ENCODE results near the gene NRGN.

NRGN gene

GRCh38 chr11:124739479-124740276 is at the start of gene NRGN:
Gene NRGN, plus strand, starts transcription at chr11:124739942. Its CDS starts 143 bp downstream, at chr11:124740085.
- DNase-seq, result peak; percentile 23

- DNase-seq, result no peak
These were observed 46.6 kb upstream of the NRGN start for GRCh38 chr11:124693142-124693541.

DNA sequence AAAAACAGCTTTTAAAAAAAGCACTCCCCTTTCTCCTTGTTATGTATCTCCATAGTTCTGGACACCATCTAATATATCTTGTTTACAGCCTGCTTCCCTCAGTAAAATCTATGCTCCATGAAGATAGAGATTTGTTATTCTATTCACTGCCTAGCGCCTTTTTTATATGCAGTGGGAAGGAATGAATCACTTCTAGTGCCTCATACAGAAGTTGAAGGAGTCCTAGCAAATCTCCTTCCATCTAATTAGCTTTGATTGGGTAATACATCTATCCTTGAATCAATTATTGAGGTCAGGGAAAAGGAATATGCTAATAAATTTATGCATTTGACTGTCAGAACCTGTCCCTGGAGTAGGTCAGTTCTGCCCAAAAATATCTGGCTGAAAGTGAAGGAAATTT is 40.2 kb upstream of the NRGN start:
- no peak for DNase-seq

DNA sequence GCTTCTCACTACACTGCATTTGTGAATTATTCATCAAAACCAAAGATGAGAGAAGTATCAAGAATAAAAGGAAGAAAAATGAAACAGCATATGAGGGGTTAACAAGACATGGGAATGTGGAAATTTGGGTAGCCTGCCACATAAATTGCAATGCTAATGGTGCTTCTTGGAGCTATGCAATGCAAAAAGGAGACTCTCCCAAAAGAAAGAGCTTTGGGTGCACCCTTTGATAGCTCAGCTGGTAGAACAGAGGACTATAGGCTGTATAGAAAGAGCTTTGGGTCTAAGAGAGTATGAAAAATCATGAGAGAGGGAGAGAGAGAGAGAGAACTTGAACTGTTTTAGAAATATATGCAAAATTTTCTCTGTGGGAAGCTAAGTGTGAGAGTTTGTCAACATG is 39.7 kb upstream of the NRGN start:
- no peak for DNase-seq

DNA sequence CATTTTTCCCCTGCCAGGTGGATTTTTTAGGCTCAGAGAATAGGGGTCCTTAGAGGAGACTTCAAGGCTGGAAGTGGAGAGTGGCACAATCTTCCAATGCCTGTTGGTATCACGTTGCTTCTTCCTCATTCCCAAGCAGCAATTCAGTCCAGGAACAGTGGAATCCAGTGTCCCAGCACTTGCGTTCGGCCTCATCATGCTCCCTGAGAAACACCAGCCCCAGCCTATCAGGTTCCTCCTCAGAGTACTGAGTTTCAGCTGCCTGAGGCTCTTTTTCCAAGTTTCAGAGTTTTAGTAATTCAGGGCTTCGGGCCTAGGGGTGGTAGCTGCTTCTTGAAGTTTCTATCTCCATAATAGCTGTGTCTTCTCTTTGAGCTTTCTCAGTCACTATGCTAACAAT is 31.9 kb upstream of the NRGN start:
- no peak for DNase-seq

- DNase-seq, result no peak
These were observed 27.4 kb upstream of the NRGN start for GRCh38 chr11:124712392-124712791.

DNA sequence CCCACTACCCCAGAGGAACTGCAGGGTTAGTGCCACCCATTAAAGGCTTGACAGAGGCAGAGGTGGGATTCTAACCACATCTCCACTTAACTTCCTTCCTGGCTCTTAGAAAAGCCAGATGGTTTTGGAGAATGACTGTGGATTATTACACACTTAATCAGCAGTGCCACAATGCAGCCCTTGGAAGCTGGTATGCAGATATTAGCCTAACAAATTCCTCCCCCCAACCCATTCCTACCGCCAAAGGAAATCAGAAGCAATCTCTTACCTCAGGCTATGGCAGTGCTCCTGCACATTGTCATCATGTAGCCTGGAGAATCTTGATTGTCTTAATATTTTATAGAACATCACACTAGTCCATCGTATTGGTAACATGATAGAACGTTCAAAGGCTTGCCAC is 23.2 kb upstream of the NRGN start:
- DNase-seq, result no peak

DNA sequence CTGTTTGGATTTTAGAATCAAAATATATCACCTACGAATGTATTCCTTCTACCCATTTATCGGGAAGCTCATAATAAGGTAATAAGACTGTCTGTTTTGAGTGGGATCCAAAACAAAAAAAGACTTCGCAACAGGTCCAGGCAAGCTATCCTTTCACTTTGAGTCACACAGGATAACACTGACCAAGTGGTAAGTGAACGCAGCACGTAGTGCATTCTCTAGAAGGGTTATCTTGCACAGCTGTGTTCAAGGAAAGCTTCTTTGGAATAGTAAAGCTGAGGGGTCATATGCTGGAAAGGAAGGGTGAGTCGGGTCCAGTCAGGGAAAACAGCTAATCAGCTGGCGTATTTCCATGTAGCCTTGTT is 22.3 kb upstream of the NRGN start:
- no peak for DNase-seq

GRCh38 chr11:124717786-124718651 is 21.7 kb upstream of the NRGN start:
- DNase-seq, result no peak

DNA sequence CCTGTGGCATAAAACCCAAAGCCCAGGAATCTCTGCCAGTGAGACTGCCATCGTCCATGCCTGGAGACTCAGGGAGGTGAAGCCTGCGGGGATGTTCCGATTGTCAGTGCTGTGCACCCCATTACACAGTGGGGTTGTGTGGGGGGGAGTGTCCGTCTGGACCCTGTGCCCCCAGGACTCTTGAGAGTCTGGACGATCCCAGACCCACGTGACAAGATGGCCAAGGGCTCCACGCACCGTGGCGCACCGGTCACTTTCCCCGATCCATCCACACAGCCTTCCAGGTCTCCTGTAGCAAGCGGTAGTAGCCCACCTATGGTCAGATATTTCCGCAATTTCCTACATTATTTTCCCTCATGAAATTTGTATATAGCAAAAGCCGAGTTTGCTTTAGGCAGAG is 20.9 kb upstream of the NRGN start:
- no peak for DNase-seq

DNA sequence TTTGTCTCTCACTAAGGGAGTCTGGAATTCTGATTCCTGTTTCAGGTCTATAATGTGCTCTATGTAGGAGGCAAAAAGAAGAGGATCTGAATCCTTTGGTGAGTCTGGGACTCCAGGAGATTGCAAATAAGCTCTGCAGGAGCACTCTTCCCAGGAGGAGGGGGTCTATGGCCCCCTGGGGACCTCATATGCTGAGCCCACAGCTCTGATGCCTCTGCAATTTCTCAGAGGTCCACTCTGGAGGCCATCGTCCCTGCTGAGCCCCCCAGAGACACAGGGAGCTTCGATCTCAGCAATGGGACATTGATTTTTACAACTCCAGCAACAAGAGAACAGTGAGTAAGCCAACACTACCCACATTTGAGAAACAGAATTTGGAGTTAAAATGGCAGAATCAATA is 20.2 kb upstream of the NRGN start:
- no peak for DNase-seq

DNA sequence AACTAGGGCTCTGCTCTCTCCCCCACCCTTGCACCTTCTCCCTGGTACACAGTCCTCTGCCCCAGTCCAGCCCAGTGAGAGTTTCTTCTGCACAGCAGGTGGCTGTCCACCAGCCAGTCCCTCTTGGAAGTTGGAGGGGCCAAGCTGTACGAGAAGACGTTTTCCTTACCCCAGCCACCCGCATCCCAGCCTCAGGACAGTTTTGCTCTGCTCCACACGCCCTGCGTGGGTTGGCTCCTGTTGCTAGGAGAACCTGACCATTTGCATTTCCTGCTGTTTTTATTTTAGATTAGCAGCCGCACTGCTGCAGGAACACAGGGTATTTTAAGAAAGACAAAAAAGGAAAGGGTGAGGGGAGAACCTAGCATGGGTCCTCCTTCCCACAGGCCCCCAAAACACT is 17.6 kb upstream of the NRGN start:
- DNase-seq, result no peak

DNA sequence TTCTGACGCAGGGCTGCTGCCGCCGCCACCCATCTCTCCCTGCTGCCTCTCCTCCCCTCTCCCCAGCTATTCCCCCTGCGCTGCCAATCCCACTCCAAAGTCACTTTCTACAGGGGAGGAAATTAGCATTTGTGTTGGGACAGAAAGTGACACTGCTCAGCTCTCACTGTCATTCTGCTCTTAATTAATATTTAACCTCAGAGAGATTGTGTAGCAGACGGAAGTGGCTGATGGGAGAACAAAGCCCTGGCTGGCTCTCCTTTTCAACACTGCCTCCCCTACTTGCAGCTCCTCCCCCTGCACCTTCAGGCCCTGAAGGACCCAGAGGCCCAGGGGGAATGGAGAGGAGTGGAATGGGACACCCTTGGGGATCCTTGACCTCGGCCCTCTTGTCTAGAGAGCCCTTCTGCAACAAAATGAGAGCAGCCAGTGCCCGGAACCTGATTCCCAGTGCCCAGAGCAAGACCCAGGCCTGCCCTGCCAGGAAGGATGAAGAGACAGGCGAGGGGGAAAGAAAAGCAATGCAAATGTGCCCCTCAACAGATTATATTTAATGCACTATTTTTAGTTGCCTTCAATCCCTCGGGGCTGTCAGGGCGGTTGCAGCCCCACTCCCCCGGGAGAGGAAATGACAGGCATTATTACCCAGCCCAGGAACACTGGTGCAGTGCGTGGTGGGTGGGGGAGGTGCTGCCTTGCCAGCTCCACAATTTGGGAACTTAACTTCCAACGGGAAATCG is 14.6 kb upstream of the NRGN start:
- no peak for DNase-seq

DNA sequence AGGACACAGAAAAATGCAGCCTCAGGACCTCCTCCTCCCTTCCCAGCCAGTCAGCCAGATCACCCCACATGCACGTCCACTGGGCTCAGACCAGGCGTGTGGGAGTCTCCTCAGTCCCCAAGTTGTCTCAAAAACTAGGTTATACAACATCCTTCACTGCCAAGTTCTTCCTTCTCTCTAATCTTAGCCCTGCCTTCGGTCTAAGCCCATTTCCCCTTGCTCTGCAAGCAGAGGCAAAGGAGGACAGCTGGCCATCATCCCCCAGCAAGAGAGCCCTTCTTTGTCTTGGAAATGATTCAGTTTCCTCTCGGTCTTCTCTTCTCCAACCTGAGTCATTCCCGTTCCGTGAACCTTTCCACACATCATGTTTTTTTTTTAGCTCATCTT is 14.0 kb upstream of the NRGN start:
- no peak for DNase-seq

GRCh38 chr11:124727474-124727873 is 12.3 kb upstream of the NRGN start:
- no peak for DNase-seq

GRCh38 chr11:124728134-124728533 is 11.6 kb upstream of the NRGN start:
- DNase-seq, result no peak

GRCh38 chr11:124729571-124729970 is 10.2 kb upstream of the NRGN start:
- DNase-seq, result no peak

- no peak for DNase-seq
These were observed 7.5 kb upstream of the NRGN start for GRCh38 chr11:124732230-124732629.

DNA sequence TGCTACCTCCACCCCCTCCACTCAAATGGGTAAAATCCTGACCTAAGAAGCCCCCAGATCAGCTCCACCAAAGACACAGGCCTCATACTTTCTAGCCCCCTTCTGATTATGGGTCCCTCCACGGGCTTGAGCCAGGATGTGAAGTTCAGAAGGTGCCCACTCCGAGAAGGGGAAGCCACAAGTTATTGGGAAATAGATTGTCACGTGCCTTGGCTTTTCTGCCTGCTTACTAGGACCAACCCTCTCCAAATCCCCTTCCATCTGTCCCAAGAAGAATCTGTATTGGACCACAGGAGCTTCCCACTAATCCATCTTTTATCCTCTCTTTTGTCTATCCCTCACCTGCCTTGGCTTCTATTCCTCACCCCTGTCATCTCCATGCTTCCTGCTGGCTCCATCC is 3.0 kb upstream of the NRGN start:
- no peak for DNase-seq

GRCh38 chr11:124737638-124738305 is 2.0 kb upstream of the NRGN start:
- DNase-seq, result no peak

- DNase-seq, result no peak
These were observed 846 bp upstream of the NRGN start for GRCh38 chr11:124738713-124739478.

GRCh38 chr11:124740277-124740882 is 638 bp downstream of the NRGN start:
- no peak for DNase-seq

Measured in NCI-H1694 (cell line).